ENCODE measurements around the gene STXBP6.

Gene STXBP6

GRCh38 chr14:25042362-25043299, 7.3 kb downstream of the STXBP6 start:
- peak; percentile 17 for DNase-seq
- in situ Hi-C loops (cut with HindIII; ENCODE audit: low pct_ligation_motif_present, low sequenced_read_pairs) = no loop called here
- TF ChIP-seq, protein P1, sequence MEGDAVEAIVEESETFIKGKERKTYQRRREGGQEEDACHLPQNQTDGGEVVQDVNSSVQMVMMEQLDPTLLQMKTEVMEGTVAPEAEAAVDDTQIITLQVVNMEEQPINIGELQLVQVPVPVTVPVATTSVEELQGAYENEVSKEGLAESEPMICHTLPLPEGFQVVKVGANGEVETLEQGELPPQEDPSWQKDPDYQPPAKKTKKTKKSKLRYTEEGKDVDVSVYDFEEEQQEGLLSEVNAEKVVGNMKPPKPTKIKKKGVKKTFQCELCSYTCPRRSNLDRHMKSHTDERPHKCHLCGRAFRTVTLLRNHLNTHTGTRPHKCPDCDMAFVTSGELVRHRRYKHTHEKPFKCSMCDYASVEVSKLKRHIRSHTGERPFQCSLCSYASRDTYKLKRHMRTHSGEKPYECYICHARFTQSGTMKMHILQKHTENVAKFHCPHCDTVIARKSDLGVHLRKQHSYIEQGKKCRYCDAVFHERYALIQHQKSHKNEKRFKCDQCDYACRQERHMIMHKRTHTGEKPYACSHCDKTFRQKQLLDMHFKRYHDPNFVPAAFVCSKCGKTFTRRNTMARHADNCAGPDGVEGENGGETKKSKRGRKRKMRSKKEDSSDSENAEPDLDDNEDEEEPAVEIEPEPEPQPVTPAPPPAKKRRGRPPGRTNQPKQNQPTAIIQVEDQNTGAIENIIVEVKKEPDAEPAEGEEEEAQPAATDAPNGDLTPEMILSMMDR (IDR thresholded peaks at IDR 0.05; ENCODE audit: low read depth, low read length, missing control alignments) = peak; percentile 72
- no peaks in the 10 kb centered on the region for H3K36me3 ChIP-seq (replicated peaks)
- no peak overlapping the region for H3K4me3 ChIP-seq (ENCODE audit: low read depth, low read length)
- H3K27me3 ChIP-seq (replicated peaks) = no peaks in the 10 kb centered on the region
- H3K27ac ChIP-seq = no peak overlapping the region

DNA sequence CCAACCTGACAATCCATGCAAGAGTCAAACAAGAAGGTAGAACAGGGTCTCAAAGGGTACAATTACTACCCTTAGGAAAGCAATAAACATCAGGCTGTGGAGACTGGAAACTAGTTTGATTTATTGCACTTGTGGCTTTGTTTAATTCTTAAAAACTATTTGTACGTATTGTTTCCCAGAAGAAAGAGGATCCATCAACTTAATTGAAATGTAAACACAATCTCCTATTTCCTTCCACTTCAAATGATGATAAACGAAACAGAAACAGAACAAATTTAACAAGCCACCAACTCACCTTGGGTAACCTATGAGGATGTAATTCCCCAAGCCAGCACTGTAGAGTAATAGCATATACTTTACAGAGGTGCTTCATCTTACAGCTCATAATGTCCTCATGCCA, 8.0 kb downstream of the STXBP6 start:
- no peak overlapping the region for H3K27ac ChIP-seq
- in situ Hi-C loops (cut with HindIII; ENCODE audit: low pct_ligation_motif_present, low sequenced_read_pairs) = no loop called here
- no peak for DNase-seq
- no peaks in the 10 kb centered on the region for H3K27me3 ChIP-seq (replicated peaks)
- TF ChIP-seq, protein P1 (IDR thresholded peaks at IDR 0.05; ENCODE audit: low read depth, low read length, missing control alignments) = no peak
- H3K36me3 ChIP-seq (replicated peaks) = no peaks in the 10 kb centered on the region
- no peak overlapping the region for H3K4me3 ChIP-seq (ENCODE audit: low read depth, low read length)

DNA sequence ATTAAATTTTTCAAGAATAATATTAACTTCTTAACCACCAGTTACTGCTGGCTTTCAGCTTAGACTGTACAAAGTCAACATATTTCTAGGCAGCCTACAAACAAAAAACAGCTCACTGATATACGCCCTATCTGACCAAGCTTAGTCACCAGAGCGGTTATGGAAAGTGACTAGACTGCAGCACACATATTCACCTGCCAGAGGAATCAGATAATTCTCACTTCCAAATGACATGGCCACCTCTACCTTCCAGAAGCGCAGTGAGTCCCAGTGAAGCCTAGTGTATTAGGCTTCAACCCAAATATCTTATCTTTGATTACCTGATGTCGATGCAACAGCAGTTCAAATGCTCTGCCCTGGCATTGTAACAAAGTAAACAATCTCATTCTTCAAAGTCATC, 8.5 kb downstream of the STXBP6 start:
- in situ Hi-C loops (cut with HindIII; ENCODE audit: low pct_ligation_motif_present, low sequenced_read_pairs) = no loop called here
- no peak for DNase-seq
- Histone ChIP-seq H3K4me3 (ENCODE audit: low read depth, low read length) (no peak overlapping the region), H3K27me3 (replicated peaks) (no peaks in the 10 kb centered on the region), H3K36me3 (replicated peaks) (no peaks in the 10 kb centered on the region), H3K27ac (no peak overlapping the region)
- TF ChIP-seq, protein P1 (IDR thresholded peaks at IDR 0.05; ENCODE audit: low read depth, low read length, missing control alignments) = no peak

GRCh38 chr14:25039933-25040332, 10.0 kb downstream of the STXBP6 start:
- in situ Hi-C loops (cut with HindIII; ENCODE audit: low pct_ligation_motif_present, low sequenced_read_pairs) = no loop called here
- Histone ChIP-seq H3K27me3 (replicated peaks) (no peaks in the 10 kb centered on the region), H3K27ac (no peak overlapping the region), H3K4me3 (ENCODE audit: low read depth, low read length) (no peak overlapping the region), H3K36me3 (replicated peaks) (no peaks in the 10 kb centered on the region)
- TF ChIP-seq, protein P1 (IDR thresholded peaks at IDR 0.05; ENCODE audit: low read depth, low read length, missing control alignments) = no peak
- DNase-seq = no peak

GRCh38 chr14:25038044-25038668, 11.8 kb downstream of the STXBP6 start:
- H3K27me3 ChIP-seq (replicated peaks) = no peaks in the 10 kb centered on the region
- H3K36me3 ChIP-seq (replicated peaks) = no peaks in the 10 kb centered on the region
- H3K27ac ChIP-seq = no peak overlapping the region
- in situ Hi-C loops (cut with HindIII; ENCODE audit: low pct_ligation_motif_present, low sequenced_read_pairs) = no loop called here
- no peak overlapping the region for H3K4me3 ChIP-seq (ENCODE audit: low read depth, low read length)
- no peak for DNase-seq
- TF ChIP-seq, protein P1 (IDR thresholded peaks at IDR 0.05; ENCODE audit: low read depth, low read length, missing control alignments) = no peak
